Sigmoid colon (tissue), 7 donors: Measurements from ENCODE around the gene SHISA5. TPM values are rescaled to one million over a fixed set of nuclear protein-coding genes. Genes with fewer than 3 reads are reported as not detected.

Source experiments
- DNase-seq: peaks from one replicate; pipeline ENCODE4 v3.0.0-alpha.2; 2019
- H3K27ac ChIP-seq, 4 donors: fragments of 200-600 bp; sonication (generic); one replicate each; pipeline ENCODE4 v1.5.1; 2016 to 2019; ENCODE audit warnings: mild to moderate bottlenecking in 1 of 4
- H3K27me3 ChIP-seq, 3 donors: fragments of 200-600 bp; sonication (generic); one replicate each; pipeline ENCODE4 v1.5.1; 2019; ENCODE audit warnings: mild to moderate bottlenecking in 1 of 3
- H3K36me3 ChIP-seq, 4 donors: fragments of 200-600 bp; sonication (generic); one replicate each; pipeline ENCODE4 v1.5.1; 2016 to 2019
- H3K4me1 ChIP-seq, 4 donors: fragments of 200-600 bp; sonication (generic); one replicate each; pipeline ENCODE4 v1.5.1; 2017 to 2019
- H3K4me3 ChIP-seq, 4 donors: fragments of 200-600 bp; sonication (generic); one replicate each; pipeline ENCODE4 v1.5.1; 2017 to 2019; ENCODE audit warnings: mild to moderate bottlenecking in 2 of 4, moderate library complexity in 1 of 4
- H3K9me3 ChIP-seq, 4 donors: fragments of 200-600 bp in 3 of 4; sonication (generic) in 3 of 4; one replicate each; pipeline versions ENCODE4 v1.5.1 to v1.6.1; 2013 to 2019
- CTCF ChIP-seq, 4 experiments: fragments of 450-650 bp in 3 of 4; fragments of 200-600 bp in 1 of 4; IDR thresholded peaks; one replicate each; pipeline ENCODE4 v1.5.1; 2016 to 2019; ENCODE audit warnings: antibody characterized with exemption in 4 of 4, mild to moderate bottlenecking in 3 of 4, moderate library complexity in 2 of 4
- EP300 ChIP-seq, 4 donors: sonication (generic); formaldehyde crosslinking; IDR thresholded peaks; one replicate each; pipeline ENCODE4 v1.6.1; 2017; ENCODE audit warnings: antibody characterized with exemption in 4 of 4
- POLR2A ChIP-seq, 2 donors: fragments of 450-650 bp; IDR thresholded peaks; one replicate each; pipeline ENCODE4 v1.6.1; 2016; ENCODE audit warnings: antibody characterized with exemption in 2 of 2, mild to moderate bottlenecking in 2 of 2, moderate library complexity in 2 of 2
- POLR2AphosphoS5 ChIP-seq, 4 donors: sonication (generic); formaldehyde crosslinking; IDR thresholded peaks; one replicate each; pipeline ENCODE4 v1.6.1; 2017; ENCODE audit warnings: antibody characterized with exemption in 4 of 4
- WGBS, 2 donors: extraction: QIAGEN DNeasy Blood & Tissue Kit; methylation state at CpG; one replicate each; pipeline ENCODE4 v1.1.7; 2013; 5-methylcytosine and 5-hydroxymethylcytosine counted together
- intact Hi-C: fragments of 100-400 bp; cut with DNase I; formaldehyde crosslinking; loops from one replicate; pipeline ENCODE4 v1.15.1; 2023
- polyA plus RNA-seq, 3 donors: library from polyadenylated mRNA; stranded (reverse); fragments of 200-250 nt; gene quantifications; one replicate each; pipeline ENCODE4 v1.2.3, GENCODE V29; 2013
- total RNA-seq, 4 donors: library from RNA; depleted of rRNA; stranded (reverse); fragments of >200 nt; gene quantifications; one replicate each; pipeline ENCODE4 v1.1.0, GENCODE V29; 2016
- donor health status: healthy with polysubstance abuse.
- donor health status: Bipolar disorder and iron deficiency.
- donor health status: healthy.

The SHISA5 gene
- total and polyA plus RNA-seq, 7 donors, result 57.7 to 142 (median 70.3) TPM

DNA sequence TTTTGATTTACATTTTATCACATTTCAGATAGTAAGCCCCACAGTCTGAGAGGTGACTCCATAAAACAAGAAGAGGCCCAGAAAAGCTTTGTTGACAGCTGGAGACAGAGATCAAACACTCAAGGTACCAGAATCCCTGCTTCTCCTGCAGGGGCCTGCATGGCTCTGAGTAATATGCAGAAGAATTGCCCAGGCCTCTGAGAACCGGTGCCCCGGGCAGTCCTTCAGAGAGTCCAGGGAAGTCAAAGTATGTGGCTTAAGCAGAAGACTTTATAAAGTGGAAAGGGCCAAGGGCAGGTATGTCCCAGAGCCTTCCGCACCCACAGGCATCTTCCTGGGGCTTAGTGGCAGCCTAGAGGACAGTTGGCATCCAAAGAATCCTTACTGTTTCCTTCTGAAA lies 44.6 kb downstream of the SHISA5 start:
- Histone ChIP-seq H3K9me3 (no peaks in the 10 kb centered on the region), H3K27me3 (no peaks in the 10 kb centered on the region), H3K36me3 (peaks cover 14 to 69% (median 34%) of the 10 kb centered on the region in 4 donors), H3K27ac (no peak overlapping the region), H3K4me1 (no peaks in the 10 kb centered on the region), H3K4me3 (no peak overlapping the region)
- 96 to 97% methylated on average over 3 of the region's 3 CpGs for WGBS, 2 donors
- intact Hi-C loops, result no loop called here
- TF ChIP-seq EP300 (IDR thresholded peaks at IDR 0.05) (no peak), CTCF (IDR thresholded peaks at IDR 0.05) (no peak), POLR2AphosphoS5 (IDR thresholded peaks at IDR 0.05) (no peak), POLR2A (IDR thresholded peaks at IDR 0.05) (no peak)
- DNase-seq, result no peak

DNA sequence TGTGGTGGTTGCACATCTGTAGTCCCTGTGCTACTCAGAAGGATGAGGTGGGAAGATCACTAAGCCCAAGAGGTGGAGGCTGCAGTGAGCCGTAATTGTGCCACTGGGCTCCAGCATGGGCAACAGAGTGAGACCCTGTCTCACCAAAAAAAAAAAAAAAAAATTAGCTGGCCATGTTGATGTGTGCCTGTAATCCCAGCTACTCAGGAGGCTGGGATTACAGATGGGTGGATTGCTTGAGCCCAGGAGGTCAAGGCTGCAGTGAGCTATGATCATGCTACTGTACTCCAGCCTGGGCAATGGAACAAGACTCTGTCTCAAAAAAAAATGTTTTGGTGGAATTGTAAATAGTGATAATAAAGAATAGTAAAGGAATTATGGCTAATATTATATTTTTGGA lies 47.5 kb downstream of the SHISA5 start:
- 97 to 98% methylated on average over 1 of the region's 1 CpG for WGBS, 2 donors
- intact Hi-C loops, result no loop called here
- Histone ChIP-seq H3K27ac (no peak overlapping the region), H3K4me3 (no peak overlapping the region), H3K4me1 (no peaks in the 10 kb centered on the region), H3K36me3 (peaks cover 14 to 97% (median 38%) of the 10 kb centered on the region in 4 donors), H3K9me3 (no peaks in the 10 kb centered on the region), H3K27me3 (no peaks in the 10 kb centered on the region)
- no peak for DNase-seq
- no peak for TF ChIP-seq POLR2AphosphoS5 (IDR thresholded peaks at IDR 0.05)
- no peak for TF ChIP-seq EP300 (IDR thresholded peaks at IDR 0.05)
- no peak for TF ChIP-seq CTCF (IDR thresholded peaks at IDR 0.05)
- no peak for TF ChIP-seq POLR2A (IDR thresholded peaks at IDR 0.05)

DNA sequence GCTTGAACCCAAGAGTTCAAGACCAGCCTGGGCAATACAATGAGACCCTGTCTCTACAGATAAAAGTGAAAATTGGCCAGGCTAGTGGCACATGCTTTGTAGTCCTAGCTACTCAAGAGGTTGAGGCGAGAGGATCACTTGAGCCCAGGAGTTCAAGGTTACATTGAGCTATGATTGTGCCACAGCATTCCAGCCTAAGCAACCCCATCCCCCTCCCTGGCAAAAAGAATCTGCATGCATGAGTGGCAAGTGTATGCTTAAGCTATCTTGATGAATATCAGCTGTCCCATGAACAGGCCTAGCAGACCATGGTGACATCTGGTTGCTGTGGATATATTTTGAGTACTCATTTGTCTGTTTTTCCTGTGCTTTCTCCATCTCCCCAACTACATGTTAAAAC lies 52.7 kb downstream of the SHISA5 start:
- WGBS, 2 donors, result 95 to 98% methylated on average over 1 of the region's 1 CpG
- H3K4me1 ChIP-seq, result peaks cover 0 to 12% (median 10%) of the 10 kb centered on the region in 4 donors
- intact Hi-C loops, result no loop called here
- no peak for TF ChIP-seq CTCF (IDR thresholded peaks at IDR 0.05)
- no peak for TF ChIP-seq POLR2AphosphoS5 (IDR thresholded peaks at IDR 0.05)
- no peak for TF ChIP-seq POLR2A (IDR thresholded peaks at IDR 0.05)
- H3K27me3 ChIP-seq, result no peaks in the 10 kb centered on the region
- DNase-seq, result no peak
- H3K4me3 ChIP-seq, result no peak overlapping the region
- H3K27ac ChIP-seq, result no peak overlapping the region
- H3K9me3 ChIP-seq, result no peaks in the 10 kb centered on the region
- peaks cover 0 to 52% (median 13%) of the 10 kb centered on the region in 4 donors for H3K36me3 ChIP-seq

DNA sequence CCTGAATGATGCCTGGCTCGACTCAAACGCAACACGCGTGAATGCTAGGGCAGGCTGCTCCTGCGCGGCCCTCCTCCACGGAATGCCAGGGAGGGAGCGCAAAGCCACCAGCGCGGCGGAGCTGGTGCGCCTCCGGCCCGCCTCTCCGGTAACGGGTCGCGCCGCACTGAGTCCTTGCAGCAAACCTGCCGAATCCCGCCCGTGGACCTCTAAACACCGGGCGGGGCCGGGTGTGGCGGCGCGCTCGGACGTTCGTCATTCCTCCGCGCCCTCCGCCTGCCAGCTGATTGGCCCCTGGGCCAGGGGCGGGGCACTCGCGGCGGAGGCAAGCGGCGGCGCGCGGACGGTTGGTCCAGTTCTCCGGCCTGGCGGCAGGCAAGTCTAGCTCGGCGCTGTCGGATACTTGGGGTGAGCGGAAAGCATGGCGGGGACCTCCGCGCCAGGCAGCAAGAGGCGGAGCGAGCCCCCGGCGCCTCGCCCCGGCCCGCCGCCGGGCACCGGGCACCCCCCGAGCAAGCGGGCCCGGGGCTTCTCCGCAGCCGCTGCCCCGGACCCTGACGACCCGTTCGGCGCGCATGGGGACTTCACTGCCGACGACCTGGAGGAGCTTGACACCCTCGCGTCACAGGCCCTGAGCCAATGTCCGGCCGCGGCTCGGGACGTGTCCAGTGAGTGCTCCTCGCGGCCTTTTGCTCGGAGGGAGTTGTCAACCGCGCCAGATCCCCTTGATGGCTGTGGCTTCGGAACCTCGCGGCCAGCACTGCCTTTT lies 57.4 kb downstream of the SHISA5 start, which contains the start of gene ATRIP:
Gene ATRIP, plus strand, starts transcription at position 313 of the 769 bp plus-strand sequence. Its CDS starts 109 bp downstream, at position 422.
- Histone ChIP-seq H3K27me3 (no peaks in the 10 kb centered on the region), H3K36me3 (peaks cover 0 to 36% (median 12%) of the 10 kb centered on the region in 4 donors), H3K27ac (peak within 1 kb of the TSS; percentile 88 to 96 (median 93)), H3K9me3 (no peaks in the 10 kb centered on the region), H3K4me1 (peaks cover 0 to 28% (median 24%) of the 10 kb centered on the region in 4 donors), H3K4me3 (peak within 1 kb of the TSS; percentile 48 to 93 (median 84))
- TF ChIP-seq POLR2AphosphoS5 (IDR thresholded peaks at IDR 0.05) (peak; percentile 90 to 98 (median 96)), CTCF (IDR thresholded peaks at IDR 0.05) (no peak), POLR2A (IDR thresholded peaks at IDR 0.05) (peak; percentile 74 to 77), EP300 (IDR thresholded peaks at IDR 0.05) (no peak)
- intact Hi-C loops, result loop anchor here (5.0 kb wide), 1 partner anchor 111 kb away; the partner anchor contains the start of gene PFKFB4
- 0% methylated on average over 91 of the region's 91 CpGs for WGBS, 2 donors
- peak; percentile 95 for DNase-seq
